IPS-18a (cell line): ENCODE results near the gene WDCP.

ENCODE experiments used
- H3K27ac ChIP-seq: one replicate; pipeline ENCODE4 v1.5.1; 2013; ENCODE audit warnings: low read length
- H3K27me3 ChIP-seq: one replicate; pipeline ENCODE4 v1.6.1; 2013; ENCODE audit warnings: mild to moderate bottlenecking, low read length; ENCODE audit not compliant: control insufficient read depth, insufficient read depth
- H3K36me3 ChIP-seq: one replicate; pipeline ENCODE4 v1.6.1; 2013; ENCODE audit warnings: low read depth, low read length; ENCODE audit not compliant: control insufficient read depth
- H3K4me1 ChIP-seq: one replicate; pipeline ENCODE4 v1.6.1; 2013; ENCODE audit warnings: low read depth, low read length; ENCODE audit not compliant: control insufficient read depth
- H3K4me3 ChIP-seq: one replicate; pipeline ENCODE4 v1.5.1; 2013; ENCODE audit warnings: low read length
- H3K9ac ChIP-seq: one replicate; pipeline ENCODE4 v1.6.1; 2013; ENCODE audit warnings: mild to moderate bottlenecking, low read length, moderate library complexity
- H3K9me3 ChIP-seq: one replicate; pipeline ENCODE4 v1.6.1; 2013; ENCODE audit warnings: low read depth, low read length; ENCODE audit not compliant: control insufficient read depth

WDCP gene

GRCh38 chr2:24008672-24009366, 38.4 kb downstream of the WDCP start:
- no peaks in the 10 kb centered on the region for H3K36me3 ChIP-seq
- H3K9me3 ChIP-seq = no peaks in the 10 kb centered on the region
- H3K27ac ChIP-seq = no peak overlapping the region
- no peak overlapping the region for H3K4me3 ChIP-seq
- no peak overlapping the region for H3K9ac ChIP-seq
- H3K4me1 ChIP-seq = peaks cover 4% of the 10 kb centered on the region
- H3K27me3 ChIP-seq = peaks cover 11% of the 10 kb centered on the region

GRCh38 chr2:24007693-24008092, 39.5 kb downstream of the WDCP start:
- no peak overlapping the region for H3K27ac ChIP-seq
- peaks cover 4% of the 10 kb centered on the region for H3K4me1 ChIP-seq
- no peak overlapping the region for H3K4me3 ChIP-seq
- no peak overlapping the region for H3K9ac ChIP-seq
- H3K36me3 ChIP-seq = no peaks in the 10 kb centered on the region
- H3K9me3 ChIP-seq = no peaks in the 10 kb centered on the region
- peaks cover 11% of the 10 kb centered on the region for H3K27me3 ChIP-seq

DNA sequence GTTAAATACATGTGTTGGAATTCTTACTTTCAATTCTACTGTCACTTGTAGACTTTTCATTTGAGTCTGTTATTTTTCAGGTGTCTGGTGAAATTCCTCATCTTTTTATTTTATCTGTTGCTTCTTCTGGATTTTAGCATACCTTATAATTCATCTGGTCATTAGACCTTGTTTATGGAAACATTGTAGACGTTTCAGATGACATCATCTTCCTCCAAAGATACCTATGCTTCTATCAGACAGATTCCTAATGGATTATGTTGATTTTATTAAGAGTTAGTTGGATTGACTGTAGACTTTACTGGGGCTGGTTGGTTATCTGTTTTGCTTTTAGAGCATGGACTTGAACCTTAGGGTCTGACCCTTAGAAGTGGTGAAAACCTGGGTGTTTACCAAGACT, 52.6 kb downstream of the WDCP start:
- Histone ChIP-seq H3K27ac (no peak overlapping the region), H3K4me1 (peaks cover 12% of the 10 kb centered on the region), H3K9me3 (no peaks in the 10 kb centered on the region), H3K27me3 (no peaks in the 10 kb centered on the region), H3K36me3 (no peaks in the 10 kb centered on the region), H3K9ac (no peak overlapping the region), H3K4me3 (no peak overlapping the region)

- H3K27ac ChIP-seq = no peak overlapping the region
- no peaks in the 10 kb centered on the region for H3K27me3 ChIP-seq
- no peaks in the 10 kb centered on the region for H3K36me3 ChIP-seq
Measured at GRCh38 chr2:23993736-23994269, 53.4 kb downstream of the WDCP start.

GRCh38 chr2:23992931-23993330, 54.3 kb downstream of the WDCP start:
- Histone ChIP-seq H3K27me3 (no peaks in the 10 kb centered on the region), H3K9me3 (no peaks in the 10 kb centered on the region), H3K27ac (no peak overlapping the region), H3K4me1 (peaks cover 12% of the 10 kb centered on the region), H3K9ac (no peak overlapping the region), H3K4me3 (no peak overlapping the region), H3K36me3 (no peaks in the 10 kb centered on the region)

More at GRCh38 chr2:23993736-23994269, 53.4 kb downstream of the WDCP start:
- peaks cover 12% of the 10 kb centered on the region for H3K4me1 ChIP-seq
- no peak overlapping the region for H3K9ac ChIP-seq
- no peak overlapping the region for H3K4me3 ChIP-seq
- H3K9me3 ChIP-seq = no peaks in the 10 kb centered on the region

DNA sequence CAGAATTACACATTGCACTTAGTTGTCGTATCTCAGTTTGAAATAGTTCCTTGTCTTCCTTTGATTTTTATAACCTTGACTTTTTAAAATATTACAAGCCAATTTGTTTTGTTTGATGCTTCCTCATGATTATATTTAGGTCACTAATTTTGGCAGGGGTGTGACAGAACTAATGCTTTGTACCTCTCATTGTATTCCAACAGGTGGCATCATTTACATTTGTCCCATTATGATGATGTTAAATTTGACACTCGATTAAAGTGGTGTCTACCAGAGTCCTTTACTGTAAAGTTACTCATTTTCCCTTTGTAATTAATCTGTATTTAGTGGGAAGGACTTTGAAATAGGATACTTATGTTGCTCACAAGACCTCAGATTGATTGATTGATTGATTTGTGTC, 58.8 kb downstream of the WDCP start:
- H3K27ac ChIP-seq = no peak overlapping the region
- H3K9ac ChIP-seq = no peak overlapping the region
- peaks cover 6% of the 10 kb centered on the region for H3K36me3 ChIP-seq
- no peaks in the 10 kb centered on the region for H3K27me3 ChIP-seq
- H3K4me1 ChIP-seq = peaks cover 11% of the 10 kb centered on the region
- H3K4me3 ChIP-seq = no peak overlapping the region
- no peaks in the 10 kb centered on the region for H3K9me3 ChIP-seq
